GM12874 (cell line): ENCODE measurements around the gene GMDS.

ENCODE experiments used
- CTCF ChIP-seq: IDR thresholded peaks from 2 replicates; pipeline ENCODE4 v1.5.1; 2011; ENCODE audit warnings: low read depth, mild to moderate bottlenecking, control low read depth, low read length, moderate library complexity; ENCODE audit not compliant: insufficient read depth

Gene GMDS

DNA sequence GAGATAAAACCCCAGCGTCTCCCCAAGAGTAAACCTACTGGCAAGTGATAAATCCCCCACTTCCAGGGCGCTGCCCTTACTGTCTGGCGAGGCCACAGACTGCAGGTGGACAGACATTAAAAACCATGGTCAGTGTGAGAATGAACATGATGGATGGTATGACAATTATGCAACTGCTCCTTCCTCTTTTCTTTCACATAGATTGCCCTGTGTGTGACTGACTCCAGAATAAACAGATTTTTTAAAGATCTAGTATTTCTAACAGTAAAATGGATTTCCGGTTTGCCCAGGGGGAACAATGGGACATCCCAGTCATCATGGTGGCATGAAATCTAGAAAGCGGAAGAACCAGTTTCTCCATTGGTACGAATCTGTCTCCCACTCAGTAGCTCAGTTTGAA is 482.0 kb downstream of the GMDS start:
- no peak for TF ChIP-seq CTCF

- no peak for TF ChIP-seq CTCF
Observed at GRCh38 chr6:1762203-1762602, 483.2 kb downstream of the GMDS start.

DNA sequence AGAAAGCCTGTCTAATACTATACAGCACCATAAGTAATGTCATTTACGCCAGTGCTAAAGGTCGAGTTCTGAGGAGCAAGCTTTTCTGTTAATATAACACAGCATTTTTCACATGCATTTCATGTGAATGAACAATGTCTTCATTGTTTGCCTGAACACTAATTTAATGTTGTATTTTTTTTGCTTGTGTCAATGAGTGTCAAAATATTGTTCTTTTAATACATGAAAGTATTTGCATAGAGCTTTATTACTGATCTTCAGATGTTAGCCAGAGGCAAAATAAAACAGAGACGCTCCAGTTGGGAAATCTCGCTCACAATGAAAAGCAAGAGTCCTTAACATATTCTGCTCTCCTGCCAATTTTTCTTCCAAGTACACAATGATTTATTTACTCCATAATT is 483.9 kb downstream of the GMDS start:
- TF ChIP-seq CTCF: no peak

DNA sequence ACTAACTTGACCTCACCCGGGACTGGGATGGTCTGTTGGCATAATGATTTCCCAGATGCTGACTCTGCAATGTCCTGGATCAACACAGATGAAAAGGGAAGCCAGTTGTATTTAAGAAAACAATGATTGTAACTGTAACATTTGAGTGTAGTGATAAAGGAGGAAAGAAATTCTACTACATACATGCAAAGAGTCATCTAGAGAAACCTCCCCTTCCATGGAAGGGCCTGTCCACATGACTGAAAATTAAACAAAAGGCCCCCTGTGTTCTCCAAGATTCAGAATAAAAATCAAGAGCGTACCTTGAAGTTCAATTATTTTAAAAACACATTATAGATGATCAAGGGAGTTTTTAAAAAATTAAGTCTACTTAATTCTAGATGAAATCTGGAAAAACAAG is 484.5 kb downstream of the GMDS start:
- TF ChIP-seq CTCF: no peak

- TF ChIP-seq CTCF: no peak
Observed at GRCh38 chr6:1759870-1760269, 485.5 kb downstream of the GMDS start.

- TF ChIP-seq CTCF: no peak
Observed at GRCh38 chr6:1758076-1758679, 487.2 kb downstream of the GMDS start.

DNA sequence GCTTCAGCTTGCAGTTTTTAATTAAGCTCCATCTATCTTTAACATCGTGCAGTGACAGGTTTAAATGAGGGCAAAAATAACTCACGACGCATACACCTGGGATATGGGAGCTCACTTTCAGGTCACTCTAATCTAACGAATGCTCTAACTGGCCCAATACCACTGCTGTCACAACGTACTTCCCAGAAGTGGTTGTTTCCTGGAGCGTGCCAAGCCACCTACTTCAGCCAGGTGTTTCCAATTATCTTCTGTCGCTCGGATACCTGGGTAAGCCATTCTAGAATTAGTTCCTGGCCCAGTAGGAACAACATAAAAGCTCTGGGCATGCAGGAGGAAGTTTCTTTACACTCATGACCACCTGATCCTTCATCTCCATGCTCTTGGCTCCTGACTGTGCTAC is 488.3 kb downstream of the GMDS start:
- no peak for TF ChIP-seq CTCF
